HG03139 (cell line): ENCODE measurements around the gene PCDHA10.

Experiments used
- ATAC-seq: cut with Tn5 transposase; IDR thresholded peaks from one replicate; pipeline ENCODE4 v1.9.1; 2021; ENCODE audit not compliant: unreplicated experiment

Gene PCDHA10

DNA sequence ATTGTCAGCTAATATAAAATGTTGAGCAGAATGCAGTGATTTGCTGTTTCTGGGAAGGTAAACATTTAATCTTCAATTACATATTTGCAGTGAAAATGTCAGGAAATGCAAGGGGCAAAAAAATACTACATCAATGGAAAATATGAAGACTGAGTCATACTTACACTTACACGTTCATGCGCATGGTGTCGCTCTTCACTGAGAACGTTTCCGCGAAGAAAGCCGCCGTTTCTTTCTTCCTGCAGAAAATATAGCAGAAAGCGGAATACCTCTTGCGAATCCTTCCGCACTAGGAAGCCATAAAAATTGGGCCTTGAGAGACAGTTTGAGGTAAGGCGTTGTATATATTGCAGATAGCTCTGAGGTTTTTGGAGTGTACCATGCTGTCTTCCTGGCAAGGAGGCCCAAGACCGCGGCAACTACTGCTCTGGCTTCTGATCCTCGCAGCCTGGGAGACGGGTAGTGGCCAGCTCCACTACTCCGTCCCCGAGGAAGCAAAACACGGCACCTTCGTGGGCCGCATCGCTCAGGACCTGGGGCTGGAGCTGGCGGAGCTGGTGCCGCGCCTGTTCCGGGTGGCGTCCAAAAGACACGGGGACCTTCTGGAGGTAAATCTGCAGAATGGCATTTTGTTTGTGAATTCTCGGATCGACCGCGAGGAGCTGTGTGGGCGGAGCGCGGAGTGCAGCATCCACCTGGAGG, 26.3 kb downstream of the PCDHA10 start, which contains the start of gene PCDHA13:
Gene PCDHA13, plus strand, starts transcription at position 236 of the 702 bp plus-strand sequence. Its CDS starts 145 bp downstream, at position 381.
- no peak for ATAC-seq

DNA sequence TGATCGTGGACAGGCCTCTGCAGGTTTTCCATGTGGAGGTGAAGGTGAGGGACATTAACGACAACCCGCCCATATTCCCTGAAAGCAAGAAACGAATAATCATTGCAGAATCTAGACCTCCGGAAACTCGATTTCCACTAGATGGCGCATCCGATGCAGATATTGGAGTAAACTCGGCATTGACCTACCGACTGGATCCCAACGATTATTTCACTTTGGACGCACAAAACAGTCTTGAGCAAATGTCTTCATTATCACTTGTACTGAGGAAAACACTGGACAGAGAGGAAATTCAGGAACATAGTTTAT, 26.8 kb downstream of the PCDHA10 start:
- no peak for ATAC-seq

DNA sequence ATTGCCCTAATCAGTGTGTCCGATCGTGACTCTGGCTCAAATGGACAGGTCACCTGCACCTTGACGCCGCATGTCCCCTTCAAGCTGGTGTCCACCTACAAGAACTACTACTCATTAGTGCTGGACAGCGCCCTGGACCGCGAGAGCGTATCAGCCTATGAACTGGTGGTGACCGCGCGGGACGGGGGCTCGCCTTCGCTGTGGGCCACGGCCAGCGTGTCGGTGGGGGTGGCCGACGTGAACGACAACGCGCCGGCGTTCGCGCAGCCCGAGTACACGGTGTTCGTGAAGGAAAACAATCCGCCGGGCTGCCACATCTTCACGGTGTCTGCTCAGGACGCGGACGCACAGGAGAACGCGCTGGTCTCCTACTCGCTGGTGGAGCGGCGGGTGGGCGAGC, 27.7 kb downstream of the PCDHA10 start:
- no peak for ATAC-seq

DNA sequence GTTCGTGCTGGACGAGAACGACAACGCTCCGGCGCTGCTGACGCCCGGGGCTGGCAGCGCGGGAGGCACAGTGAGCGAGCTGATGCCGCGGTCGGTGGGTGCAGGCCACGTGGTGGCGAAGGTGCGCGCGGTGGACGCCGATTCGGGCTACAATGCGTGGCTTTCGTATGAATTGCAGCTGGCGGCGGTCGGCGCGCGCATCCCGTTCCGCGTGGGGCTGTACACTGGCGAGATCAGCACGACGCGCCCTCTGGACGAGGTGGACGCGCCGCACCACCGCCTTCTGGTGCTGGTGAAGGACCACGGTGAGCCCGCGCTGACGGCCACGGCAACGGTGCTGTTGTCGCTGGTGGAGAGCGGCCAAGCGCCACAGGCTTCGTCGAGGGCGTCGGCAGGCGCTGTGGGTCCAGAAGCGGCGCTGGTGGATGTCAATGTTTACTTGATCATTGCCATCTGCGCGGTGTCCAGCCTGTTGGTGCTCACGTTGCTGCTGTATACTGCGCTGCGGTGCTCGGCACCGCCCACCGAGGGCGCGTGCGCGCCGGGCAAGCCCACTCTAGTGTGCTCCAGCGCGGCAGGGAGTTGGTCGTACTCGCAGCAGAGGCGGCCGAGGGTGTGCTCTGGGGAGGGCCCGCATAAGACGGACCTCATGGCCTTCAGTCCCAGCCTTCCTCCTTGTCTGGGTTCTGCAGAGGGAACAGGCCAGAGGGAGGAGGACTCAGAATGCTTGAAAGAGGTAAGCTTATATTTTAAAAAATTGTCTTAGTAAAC, 28.4 kb downstream of the PCDHA10 start:
- no peak for ATAC-seq

DNA sequence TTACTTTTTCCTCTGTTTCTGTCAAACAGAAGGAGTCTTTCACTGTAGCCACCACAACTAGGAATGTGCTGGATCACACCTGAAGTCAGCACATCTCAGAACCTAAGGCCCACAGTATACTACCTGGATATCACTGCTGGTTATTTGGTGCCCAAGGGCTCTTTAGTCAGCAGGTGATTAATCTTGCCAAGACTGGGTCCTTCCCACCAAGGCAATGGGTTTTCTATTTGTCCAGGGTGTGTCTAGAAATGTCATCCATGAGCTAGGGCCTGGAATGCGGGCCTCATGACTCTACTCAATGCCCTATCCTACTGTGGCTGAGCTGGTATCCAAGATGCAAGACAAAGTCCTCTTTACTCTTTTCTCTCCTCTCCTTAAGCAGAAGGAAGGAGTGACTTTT, 60.6 kb downstream of the PCDHA10 start:
- ATAC-seq = no peak
